Transverse colon (tissue), 4 donors: ENCODE measurements around the gene NEXMIF. TPM values are rescaled to one million over a fixed set of nuclear protein-coding genes. Genes with fewer than 3 reads are reported as not detected.
A peak's percentile ranks its signal among the peaks of the same experiment; 100 is the strongest.

Source experiments
- DNase-seq: peaks from one replicate; pipeline ENCODE4 v3.0.0-alpha.2; 2019
- H3K27ac ChIP-seq, 4 donors: fragments of 200-600 bp; sonication (generic); 2 replicates each; pipeline ENCODE4 v1.5.1; 2016 to 2018; ENCODE audit warnings: inconsistent platforms in 4 of 4
- H3K27me3 ChIP-seq: fragments of 200-600 bp; sonication (generic); 2 replicates; pipeline ENCODE4 v1.5.1; 2017; ENCODE audit warnings: inconsistent platforms
- H3K36me3 ChIP-seq, 4 donors: fragments of 200-600 bp; sonication (generic); 2 replicates each; pipeline ENCODE4 v1.5.1; 2017 to 2019; ENCODE audit warnings: inconsistent platforms in 4 of 4
- H3K4me1 ChIP-seq, 4 donors: fragments of 200-600 bp; sonication (generic); 2 replicates each; pipeline ENCODE4 v1.5.1; 2017 to 2020; ENCODE audit warnings: inconsistent platforms in 4 of 4
- H3K4me3 ChIP-seq, 4 donors: fragments of 200-600 bp; sonication (generic); 1 replicate in 1 of 4; 2 replicates in 3 of 4; pipeline versions ENCODE4 v1.5.1 to v1.6.1; 2017 to 2019; ENCODE audit warnings: inconsistent platforms in 4 of 4
- H3K9me3 ChIP-seq, 2 donors: fragments of 200-600 bp; sonication (generic); 2 replicates each; pipeline ENCODE4 v1.5.1; 2017 to 2019; ENCODE audit warnings: inconsistent platforms in 2 of 2
- EP300 ChIP-seq: sonication (generic); formaldehyde crosslinking; IDR thresholded peaks from one replicate; pipeline ENCODE4 v1.6.1; 2017; ENCODE audit warnings: antibody characterized with exemption, low read depth
- POLR2A ChIP-seq: fragments of 450-650 bp; IDR thresholded peaks from one replicate; pipeline ENCODE4 v1.6.1; 2016; ENCODE audit warnings: antibody characterized with exemption, mild to moderate bottlenecking, moderate library complexity
- POLR2AphosphoS5 ChIP-seq, 3 donors: sonication (generic); formaldehyde crosslinking; IDR thresholded peaks; one replicate each; pipeline ENCODE4 v1.6.1; 2016; ENCODE audit warnings: antibody characterized with exemption in 3 of 3
- WGBS, 2 donors: methylation state at CpG; one replicate each; pipeline ENCODE4 v1.1.5; 2018; ENCODE audit warnings: low coverage in 1 of 2; 5-methylcytosine and 5-hydroxymethylcytosine counted together
- in situ Hi-C, 4 donors: fragments of 200-750 bp; cut with MboI; loops; one replicate each; pipeline versions ENCODE4 v1.15.0 to v1.15.1; 2017; ENCODE audit warnings: low sequenced_read_pairs in 3 of 4, low pct_ligation_motif_present in 1 of 4, low pct_unique_long_range_greater_than_20kb in 1 of 4
- intact Hi-C: fragments of 100-400 bp; cut with DNase I; formaldehyde crosslinking; loops from one replicate; pipeline ENCODE4 v1.15.1; 2023; ENCODE audit warnings: low total_unique reads
- total RNA-seq, 4 donors: library from RNA; depleted of rRNA; stranded (reverse); fragments of >200 nt; gene quantifications; one replicate each; pipeline ENCODE4 v1.1.0, GENCODE V29; 2016
- TF ChIP-seq, protein P1 (sequence below), 5 experiments: fragments of 200-600 bp in 3 of 5; fragments of 450-650 bp in 2 of 5; sonication (generic) in 3 of 5; IDR thresholded peaks; 1 replicate in 2 of 5; 2 replicates in 3 of 5; pipeline ENCODE4 v1.5.1; 2016 to 2017; ENCODE audit warnings: antibody characterized with exemption in 5 of 5, inconsistent platforms in 3 of 5, mild to moderate bottlenecking in 2 of 5, moderate library complexity in 1 of 5

The NEXMIF gene
- total RNA-seq, 4 donors from 2014 or later: under 0.01 to 3.3 (median 1.7) TPM

DNA sequence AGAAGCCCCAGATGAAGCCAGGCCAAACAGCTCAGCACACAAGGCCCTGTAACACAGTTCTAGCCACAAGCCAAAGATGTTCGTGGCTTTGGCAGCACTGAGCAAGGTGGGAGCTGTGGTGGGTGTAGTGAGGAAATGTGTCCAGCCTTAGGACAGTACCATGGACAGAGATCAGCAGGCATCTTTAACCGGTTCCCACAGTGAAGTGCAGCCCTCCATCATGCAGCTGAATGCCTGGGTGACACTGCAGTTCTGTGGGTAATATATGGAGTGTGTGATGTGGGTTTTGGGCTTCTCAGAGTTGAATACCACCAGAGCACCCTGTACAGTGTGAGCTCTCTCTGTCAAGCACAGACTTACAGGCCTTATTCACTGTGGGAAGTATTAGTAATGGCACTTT lies 6.0 kb upstream of the NEXMIF start:
- no peaks in the 10 kb centered on the region for H3K27me3 ChIP-seq
- H3K4me1 ChIP-seq: no peaks in the 10 kb centered on the region
- in situ Hi-C loops: loop anchor here in 1 of 4 donors (25.0 kb wide), 1 partner anchor 106 kb away; no protein-coding TSS in a partner anchor
- 35% methylated on average over 2 of the region's 2 CpGs; no CpG with 5 or more reads in 1 of the 2 donors for WGBS, 2 donors
- no peaks in the 10 kb centered on the region for H3K36me3 ChIP-seq
- DNase-seq: no peak
- H3K9me3 ChIP-seq: no peaks in the 10 kb centered on the region
- no peak overlapping the region for H3K27ac ChIP-seq
- intact Hi-C loops: no loop called here
- no peak for TF ChIP-seq EP300
- no peak for TF ChIP-seq POLR2A
- TF ChIP-seq, protein P1, sequence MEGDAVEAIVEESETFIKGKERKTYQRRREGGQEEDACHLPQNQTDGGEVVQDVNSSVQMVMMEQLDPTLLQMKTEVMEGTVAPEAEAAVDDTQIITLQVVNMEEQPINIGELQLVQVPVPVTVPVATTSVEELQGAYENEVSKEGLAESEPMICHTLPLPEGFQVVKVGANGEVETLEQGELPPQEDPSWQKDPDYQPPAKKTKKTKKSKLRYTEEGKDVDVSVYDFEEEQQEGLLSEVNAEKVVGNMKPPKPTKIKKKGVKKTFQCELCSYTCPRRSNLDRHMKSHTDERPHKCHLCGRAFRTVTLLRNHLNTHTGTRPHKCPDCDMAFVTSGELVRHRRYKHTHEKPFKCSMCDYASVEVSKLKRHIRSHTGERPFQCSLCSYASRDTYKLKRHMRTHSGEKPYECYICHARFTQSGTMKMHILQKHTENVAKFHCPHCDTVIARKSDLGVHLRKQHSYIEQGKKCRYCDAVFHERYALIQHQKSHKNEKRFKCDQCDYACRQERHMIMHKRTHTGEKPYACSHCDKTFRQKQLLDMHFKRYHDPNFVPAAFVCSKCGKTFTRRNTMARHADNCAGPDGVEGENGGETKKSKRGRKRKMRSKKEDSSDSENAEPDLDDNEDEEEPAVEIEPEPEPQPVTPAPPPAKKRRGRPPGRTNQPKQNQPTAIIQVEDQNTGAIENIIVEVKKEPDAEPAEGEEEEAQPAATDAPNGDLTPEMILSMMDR (IDR thresholded peaks at IDR 0.05): no peak
- no peak for TF ChIP-seq POLR2AphosphoS5 (IDR thresholded peaks at IDR 0.05)
- H3K4me3 ChIP-seq: no peak overlapping the region

DNA sequence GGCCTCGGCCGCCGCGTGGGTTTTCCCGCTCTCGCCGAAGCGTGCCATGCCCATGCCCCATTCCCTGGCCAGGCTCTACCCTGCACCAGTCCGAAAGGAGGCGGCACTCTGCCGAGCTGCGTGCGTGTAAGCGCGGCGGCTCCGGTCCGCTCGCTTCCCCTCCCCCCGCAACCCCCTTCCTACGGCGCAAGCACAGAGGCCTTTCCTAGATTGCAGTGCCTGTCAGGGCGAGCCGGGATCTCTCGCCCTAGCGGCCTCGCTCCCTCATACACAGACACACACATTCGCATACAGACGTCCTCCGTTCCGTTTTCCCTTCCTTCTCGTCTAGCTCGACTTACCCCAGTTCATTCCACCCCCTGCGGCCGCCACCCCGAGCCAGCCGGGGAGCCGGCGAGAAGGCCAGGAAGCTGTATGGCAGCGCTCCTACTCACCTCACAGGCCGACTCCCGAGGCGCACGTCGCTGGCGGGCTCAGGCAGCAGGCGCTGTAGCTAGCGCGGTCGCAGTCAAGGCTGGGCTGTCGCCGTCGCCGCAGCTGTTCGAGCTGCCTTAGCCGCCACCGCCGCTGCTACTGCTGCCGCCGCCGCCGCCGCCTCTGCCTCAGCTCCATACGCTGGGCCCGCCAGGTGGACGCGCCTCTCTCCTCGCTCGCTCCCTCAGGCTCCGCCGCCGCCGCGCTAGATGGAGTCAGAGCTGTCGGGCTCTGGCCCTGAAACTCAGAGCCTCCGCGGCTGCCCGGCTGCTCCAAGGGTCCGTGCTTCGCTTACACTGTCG lies 615 bp downstream of the NEXMIF start:
- Histone ChIP-seq H3K36me3 (no peaks in the 10 kb centered on the region), H3K9me3 (no peaks in the 10 kb centered on the region), H3K27ac (peak overlapping the region; percentile 79 to 83 (median 82)), H3K4me1 (peaks cover 0 to 8% (median 4%) of the 10 kb centered on the region in 4 donors), H3K4me3 (peak overlapping the region; percentile 38 to 62 (median 47)), H3K27me3 (no peaks in the 10 kb centered on the region)
- TF ChIP-seq, protein P1 (IDR thresholded peaks at IDR 0.05): peak in 1 of 5 experiments; percentile 17
- no peak for TF ChIP-seq POLR2A
- TF ChIP-seq POLR2AphosphoS5 (IDR thresholded peaks at IDR 0.05): no peak
- 64% methylated on average over 64 of the region's 81 CpGs; no CpG with 5 or more reads in 1 of the 2 donors for WGBS, 2 donors
- intact Hi-C loops (no loop called here), in situ Hi-C loops (loop anchor here in 1 of 4 donors (25.0 kb wide), 1 partner anchor 113 kb away; no protein-coding TSS in a partner anchor)
- peak; percentile 54 for DNase-seq

DNA sequence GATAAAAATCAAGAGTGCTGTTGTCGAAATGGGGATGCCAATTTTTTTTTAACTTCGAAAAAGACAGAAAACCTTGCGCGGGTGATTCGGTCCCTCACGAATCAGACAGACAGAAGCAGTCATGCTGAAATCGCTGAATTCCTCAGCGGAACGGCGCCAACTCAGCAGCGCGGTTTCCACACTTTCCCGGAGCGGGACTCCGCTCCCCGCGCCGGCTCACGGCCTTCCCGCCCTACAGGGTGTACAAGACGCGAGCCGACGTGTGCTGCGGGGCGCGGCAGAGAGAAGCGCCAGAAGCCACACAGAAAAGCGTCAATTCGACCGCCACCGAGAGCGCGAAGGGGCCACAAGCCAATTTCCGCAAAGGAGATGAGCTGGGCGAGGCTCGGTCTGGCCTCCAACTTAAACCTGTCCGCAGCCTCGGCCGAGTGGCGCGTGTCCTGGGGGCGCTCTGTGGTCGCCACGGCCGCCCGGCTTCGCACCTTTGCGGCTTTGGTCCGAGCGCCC lies 1.3 kb downstream of the NEXMIF start:
- peak overlapping the region; percentile 79 to 83 (median 82) for H3K27ac ChIP-seq
- peak overlapping the region; percentile 24 to 62 (median 47) for H3K4me3 ChIP-seq
- WGBS, 2 donors: 67% methylated on average over 46 of the region's 51 CpGs; no CpG with 5 or more reads in 1 of the 2 donors
- peak; percentile 16 for DNase-seq
- no peaks in the 10 kb centered on the region for H3K27me3 ChIP-seq
- in situ Hi-C loops: no loop called here
- no peaks in the 10 kb centered on the region for H3K9me3 ChIP-seq
- TF ChIP-seq POLR2A (no peak), EP300 (no peak), POLR2AphosphoS5 (IDR thresholded peaks at IDR 0.05) (no peak)
- TF ChIP-seq, protein P1 (IDR thresholded peaks at IDR 0.05): no peak
- peaks cover 0 to 8% (median 4%) of the 10 kb centered on the region in 4 donors for H3K4me1 ChIP-seq
- H3K36me3 ChIP-seq: no peaks in the 10 kb centered on the region
- intact Hi-C loops: no loop called here

DNA sequence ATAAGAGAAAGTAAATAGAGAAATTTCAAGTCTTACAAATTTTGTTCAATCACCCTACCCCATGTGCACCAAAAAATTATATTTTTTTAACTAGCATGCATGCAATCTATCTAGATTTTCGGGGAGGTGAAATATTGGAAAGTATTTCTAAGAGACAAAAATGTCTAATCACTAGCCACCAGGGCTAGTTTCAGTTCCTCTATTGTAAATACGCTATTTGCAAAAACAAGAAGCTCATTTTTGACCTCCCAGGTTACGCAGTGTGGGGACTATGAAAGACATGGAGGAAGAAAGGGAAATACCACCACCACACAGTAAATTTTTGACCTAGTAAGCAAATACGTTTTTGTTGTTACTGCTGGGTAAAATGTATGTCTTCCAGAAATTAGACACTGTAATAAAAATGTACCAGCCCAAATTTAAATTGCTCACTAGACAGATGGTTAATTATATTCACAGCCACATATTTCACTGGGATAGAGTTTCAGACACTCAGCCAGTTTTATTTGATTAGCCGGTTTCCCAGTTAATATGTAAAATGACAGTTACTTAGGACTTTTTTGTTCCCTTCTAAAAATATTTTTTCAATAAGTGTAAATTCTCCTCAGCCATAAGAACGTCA lies 2.2 kb downstream of the NEXMIF start:
- 52 to 53% methylated on average over 4 to 6 of the region's 6 CpGs for WGBS, 2 donors
- no peaks in the 10 kb centered on the region for H3K27me3 ChIP-seq
- intact Hi-C loops (no loop called here), in situ Hi-C loops (no loop called here)
- no peaks in the 10 kb centered on the region for H3K36me3 ChIP-seq
- H3K27ac ChIP-seq: peak overlapping the region in 1 of 4 donors; percentile 82
- TF ChIP-seq POLR2A (no peak), POLR2AphosphoS5 (IDR thresholded peaks at IDR 0.05) (no peak)
- no peak overlapping the region for H3K4me3 ChIP-seq
- H3K9me3 ChIP-seq: no peaks in the 10 kb centered on the region
- DNase-seq: no peak
- H3K4me1 ChIP-seq: peaks cover 0 to 8% (median 4%) of the 10 kb centered on the region in 4 donors
